ENCODE results near the gene USP7. TPM values are rescaled to one million over a fixed set of nuclear protein-coding genes. Genes with fewer than 3 reads are reported as not detected.

USP7 gene
- total and polyA plus RNA-seq, 10 of the 15 experiments (the other 5 are each of a cell fraction or from before 2014, with no cell fraction given) = 16.2 to 133 (median 60.5) TPM

GRCh38 chr16:8882725-8883377 lies 80.9 kb downstream of the USP7 start:
- ATAC-seq (no peak), FAIRE-seq (no peak), DNase-seq (ENCODE audit: low read depth, low spot score) (no peak)
- ChIA-PET POLR2A (no interaction called here), RAD21 (ENCODE audit: unreplicated experiment) (interaction anchor here (4.4 kb wide), 1 partner anchor 13 kb away, joined by 44 read pairs; the partner anchor contains the start of gene CARHSP1), SMC1A (ENCODE audit: uncharacterized antibody, unreplicated experiment) (interaction anchor here (1.9 to 6.0 kb wide), 3 partner anchors 11 to 252 kb away, joined by 7 to 37 read pairs (median 29); no protein-coding TSS in a partner anchor), CTCF (interaction anchor here (0.9 to 5.4 kb wide), 5 partner anchors 10 to 252 kb away, joined by 3 to 72 read pairs (median 8); no protein-coding TSS in a partner anchor)
- H3K36me3 ChIP-seq (ENCODE audit: control insufficient read depth in 2 of 2, insufficient read depth in 2 of 2, low read length in 1 of 2) = peaks cover under 1 to 8% of the 10 kb centered on the region in 2 experiments; a peak in 2 of 4 replicates
- H3K4me1 ChIP-seq (ENCODE audit: control insufficient read depth, insufficient read depth, low read length) = peaks cover 6% of the 10 kb centered on the region
- intact Hi-C loops (cut with micrococcal nuclease; ENCODE audit: unreplicated experiment) (no loop called here), in situ Hi-C loops (cut with MboI) (loop anchor here (5.0 kb wide), 2 partner anchors 216 to 316 kb away; no protein-coding TSS in a partner anchor)
- WGBS (ENCODE audit: insufficient coverage, insufficient replicate concordance, low lambda C conversion rate, missing lambda C conversion rate) = 82% methylated on average over 17 of the region's 17 CpGs
- no peaks in the 10 kb centered on the region for H3K27me3 ChIP-seq (replicated peaks in 1 of 2; ENCODE audit: control insufficient read depth in 2 of 2, insufficient read depth in 2 of 2, low read length in 1 of 2)
- H4K20me1 ChIP-seq (ENCODE audit: control insufficient read depth, insufficient read depth) = no peaks in the 10 kb centered on the region
- no peaks in the 10 kb centered on the region for H3K79me2 ChIP-seq (ENCODE audit: control insufficient read depth, insufficient read depth, low read length)
- no peak overlapping the region for H3K4me3 ChIP-seq
- no peak overlapping the region for H3K9ac ChIP-seq (ENCODE audit: control insufficient read depth, insufficient read depth, low read length)
- no peak overlapping the region for H3K4me2 ChIP-seq (ENCODE audit: control insufficient read depth, insufficient read depth)
- no peaks in the 10 kb centered on the region for H3K9me3 ChIP-seq (replicated peaks; ENCODE audit: control insufficient read depth, insufficient read depth, low read length)
- no peak overlapping the region for H3K27ac ChIP-seq (ENCODE audit: control insufficient read depth, insufficient read depth)
- no TSS peak for BruUV-seq (replicated peaks)
- no peak overlapping the region for H2AFZ ChIP-seq (ENCODE audit: control insufficient read depth, low read depth, low read length)
- TF ChIP-seq ZNF24 (IDR thresholded peaks at IDR 0.05) = no peak
- TF ChIP-seq PML (IDR thresholded peaks at IDR 0.05; ENCODE audit: low read length) = no peak
- no peak for TF ChIP-seq SIN3A (IDR thresholded peaks at IDR 0.05; ENCODE audit: low read depth, low read length)
- TF ChIP-seq, protein P1, sequence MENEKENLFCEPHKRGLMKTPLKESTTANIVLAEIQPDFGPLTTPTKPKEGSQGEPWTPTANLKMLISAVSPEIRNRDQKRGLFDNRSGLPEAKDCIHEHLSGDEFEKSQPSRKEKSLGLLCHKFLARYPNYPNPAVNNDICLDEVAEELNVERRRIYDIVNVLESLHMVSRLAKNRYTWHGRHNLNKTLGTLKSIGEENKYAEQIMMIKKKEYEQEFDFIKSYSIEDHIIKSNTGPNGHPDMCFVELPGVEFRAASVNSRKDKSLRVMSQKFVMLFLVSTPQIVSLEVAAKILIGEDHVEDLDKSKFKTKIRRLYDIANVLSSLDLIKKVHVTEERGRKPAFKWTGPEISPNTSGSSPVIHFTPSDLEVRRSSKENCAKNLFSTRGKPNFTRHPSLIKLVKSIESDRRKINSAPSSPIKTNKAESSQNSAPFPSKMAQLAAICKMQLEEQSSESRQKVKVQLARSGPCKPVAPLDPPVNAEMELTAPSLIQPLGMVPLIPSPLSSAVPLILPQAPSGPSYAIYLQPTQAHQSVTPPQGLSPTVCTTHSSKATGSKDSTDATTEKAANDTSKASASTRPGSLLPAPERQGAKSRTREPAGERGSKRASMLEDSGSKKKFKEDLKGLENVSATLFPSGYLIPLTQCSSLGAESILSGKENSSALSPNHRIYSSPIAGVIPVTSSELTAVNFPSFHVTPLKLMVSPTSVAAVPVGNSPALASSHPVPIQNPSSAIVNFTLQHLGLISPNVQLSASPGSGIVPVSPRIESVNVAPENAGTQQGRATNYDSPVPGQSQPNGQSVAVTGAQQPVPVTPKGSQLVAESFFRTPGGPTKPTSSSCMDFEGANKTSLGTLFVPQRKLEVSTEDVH (IDR thresholded peaks at IDR 0.05; ENCODE audit: low read depth, partially characterized antibody) = no peak
- TF ChIP-seq GATAD2B (conservative IDR thresholded peaks at IDR 0.05; ENCODE audit: low read depth) = no peak
- TF ChIP-seq CEBPZ (IDR thresholded peaks at IDR 0.05; ENCODE audit: low read depth, low read length) = no peak
- TF ChIP-seq TAF1 (IDR thresholded peaks at IDR 0.05; ENCODE audit: borderline replicate concordance, low read depth, low read length) = no peak
- TF ChIP-seq POLR2AphosphoS2 (IDR thresholded peaks at IDR 0.05; ENCODE audit: low read depth, low read length) = no peak
- TF ChIP-seq RELB (IDR thresholded peaks at IDR 0.05; ENCODE audit: low read depth) = no peak
- TF ChIP-seq PKNOX1 (IDR thresholded peaks at IDR 0.05) = no peak

Data from GM12878 (cell line).